Nephron (organoid): ENCODE results near the gene GRIK3.

ENCODE experiments used
- H3K27ac Mint-ChIP-seq, 3 experiments: 2 replicates each; pipeline ENCODE4 v1.8.0; 2020; ENCODE audit warnings: mixed read lengths in 3 of 3, mild to moderate bottlenecking in 2 of 3, moderate library complexity in 1 of 3
- H3K27me3 Mint-ChIP-seq: 2 replicates; pipeline ENCODE4 v1.8.0; 2021; ENCODE audit warnings: low read depth, mild to moderate bottlenecking, moderate library complexity, mixed read lengths
- H3K36me3 Mint-ChIP-seq: 2 replicates; pipeline ENCODE4 v1.8.0; 2020; ENCODE audit warnings: low read depth, mixed read lengths
- H3K4me1 Mint-ChIP-seq: 2 replicates; pipeline ENCODE4 v1.8.0; 2020; ENCODE audit warnings: mixed read lengths
- H3K4me3 Mint-ChIP-seq, 3 experiments: 2 replicates each; pipeline ENCODE4 v1.8.0; 2020; ENCODE audit warnings: mild to moderate bottlenecking in 3 of 3, mixed read lengths in 3 of 3, moderate library complexity in 2 of 3
- H3K9me3 Mint-ChIP-seq: 2 replicates; pipeline ENCODE4 v1.8.0; 2020; ENCODE audit warnings: mixed read lengths
- CTCF ChIP-seq, 3 experiments: fragments of 200-600 bp; sonication (generic); IDR thresholded peaks; one replicate each; pipeline ENCODE4 v1.5.0; 2021; ENCODE audit warnings: antibody characterized with exemption in 3 of 3; ENCODE audit not compliant: unreplicated experiment in 3 of 3

The GRIK3 gene

GRCh38 chr1:37002898-37003297 is 31.4 kb downstream of the GRIK3 start:
- H3K4me1 Mint-ChIP-seq, result no peaks in the 10 kb centered on the region
- H3K4me3 Mint-ChIP-seq, result no peak overlapping the region
- H3K27me3 Mint-ChIP-seq, result peaks cover 65% of the 10 kb centered on the region
- H3K9me3 Mint-ChIP-seq, result no peaks in the 10 kb centered on the region
- no peak for TF ChIP-seq CTCF (IDR thresholded peaks at IDR 0.05; ENCODE audit: unreplicated experiment in 3 of 3)
- H3K27ac Mint-ChIP-seq, result no peak overlapping the region
- H3K36me3 Mint-ChIP-seq, result no peaks in the 10 kb centered on the region

DNA sequence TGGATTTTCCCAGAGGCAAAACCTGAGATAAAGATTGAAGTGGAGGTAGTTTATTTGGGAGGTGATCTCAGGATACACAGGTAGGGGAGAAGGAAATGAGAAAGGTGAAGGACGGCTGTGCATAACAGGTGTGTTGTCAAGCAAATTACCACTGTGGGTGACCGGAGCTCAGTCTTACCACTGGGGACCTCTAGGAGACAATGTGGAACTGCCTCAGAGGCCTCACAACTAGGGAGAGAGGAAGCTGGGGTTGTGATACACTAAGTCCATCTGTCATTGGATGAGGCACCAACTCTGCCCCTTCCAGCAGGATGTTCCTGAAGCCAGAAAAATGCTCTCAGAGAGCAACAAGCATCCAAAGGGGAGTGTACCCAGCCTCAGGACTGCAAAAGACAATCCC is 32.6 kb downstream of the GRIK3 start:
- Mint-ChIP-seq H3K4me3 (no peak overlapping the region), H3K27me3 (peaks cover 57% of the 10 kb centered on the region), H3K4me1 (no peaks in the 10 kb centered on the region), H3K9me3 (no peaks in the 10 kb centered on the region), H3K27ac (no peak overlapping the region), H3K36me3 (no peaks in the 10 kb centered on the region)
- TF ChIP-seq CTCF (IDR thresholded peaks at IDR 0.05; ENCODE audit: unreplicated experiment in 3 of 3), result no peak

GRCh38 chr1:36996106-36996505 is 38.2 kb downstream of the GRIK3 start:
- Mint-ChIP-seq H3K27ac (no peak overlapping the region), H3K27me3 (peaks cover 51% of the 10 kb centered on the region), H3K4me3 (no peak overlapping the region), H3K9me3 (no peaks in the 10 kb centered on the region), H3K4me1 (no peaks in the 10 kb centered on the region), H3K36me3 (no peaks in the 10 kb centered on the region)
- TF ChIP-seq CTCF (IDR thresholded peaks at IDR 0.05; ENCODE audit: unreplicated experiment in 3 of 3), result no peak

- Mint-ChIP-seq H3K4me1 (no peaks in the 10 kb centered on the region), H3K27ac (no peak overlapping the region), H3K36me3 (no peaks in the 10 kb centered on the region), H3K4me3 (no peak overlapping the region), H3K9me3 (no peaks in the 10 kb centered on the region), H3K27me3 (peaks cover 55% of the 10 kb centered on the region)
- TF ChIP-seq CTCF (IDR thresholded peaks at IDR 0.05; ENCODE audit: unreplicated experiment in 3 of 3), result no peak
Measured at GRCh38 chr1:36994868-36995267, 39.4 kb downstream of the GRIK3 start.

DNA sequence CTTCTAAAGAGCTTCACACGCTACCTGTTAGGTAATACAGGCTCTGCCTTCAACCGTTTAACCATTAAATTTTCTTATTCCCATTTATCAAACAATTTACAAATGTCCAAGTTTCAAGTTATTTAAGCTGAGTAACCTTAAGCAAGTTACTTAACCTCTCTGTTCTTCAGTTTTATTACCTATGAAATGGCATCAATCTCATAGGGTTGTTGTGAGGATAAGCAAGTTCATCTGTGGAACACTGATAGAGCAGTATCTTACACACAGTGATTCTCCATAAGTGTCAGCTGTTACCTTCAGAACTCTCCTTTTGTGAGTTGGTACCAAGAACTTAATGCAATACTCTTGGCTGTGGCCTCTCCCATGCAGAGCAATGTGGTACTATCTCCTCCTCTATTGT is 40.0 kb downstream of the GRIK3 start:
- no peak for TF ChIP-seq CTCF (IDR thresholded peaks at IDR 0.05; ENCODE audit: unreplicated experiment in 3 of 3)

DNA sequence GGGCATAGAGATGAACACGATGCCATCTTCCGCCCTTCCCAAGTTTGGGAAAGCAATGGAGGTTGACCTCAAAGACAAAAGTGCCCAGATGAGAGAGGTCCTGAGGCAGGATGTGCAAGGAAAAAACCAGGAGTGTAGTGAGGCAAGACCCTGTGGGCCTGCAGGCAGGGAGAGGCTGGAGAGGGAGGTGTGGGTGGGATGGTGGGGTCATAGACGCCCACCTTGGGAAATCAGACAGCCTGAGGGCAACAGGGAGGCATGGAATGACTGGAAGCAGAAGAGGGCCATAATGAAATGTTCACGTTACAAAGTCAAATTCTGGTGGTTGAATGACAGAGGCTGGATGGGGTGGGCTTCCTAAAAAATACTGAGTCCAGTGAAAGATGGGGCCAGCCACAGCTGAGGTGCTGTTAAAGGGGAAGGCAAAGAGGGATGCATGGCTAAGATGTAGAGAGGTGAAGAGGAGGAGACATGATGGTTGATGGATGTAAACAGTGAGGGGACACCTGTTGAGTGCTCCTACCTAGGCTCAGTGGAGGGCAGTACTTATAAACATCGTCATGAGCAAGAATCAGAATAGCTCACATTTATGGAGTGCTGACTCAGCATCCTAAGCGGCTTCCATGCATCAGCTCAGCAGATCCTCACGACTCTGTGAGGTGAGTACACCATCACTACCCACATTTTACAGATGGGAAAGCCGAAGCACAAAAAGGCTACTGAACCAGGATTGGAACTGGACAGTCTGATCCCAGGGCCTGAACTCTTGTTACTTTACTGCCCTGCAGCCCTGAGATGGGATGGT is 42.0 kb downstream of the GRIK3 start:
- H3K27me3 Mint-ChIP-seq, result peaks cover 49% of the 10 kb centered on the region
- no peak overlapping the region for H3K27ac Mint-ChIP-seq
- H3K36me3 Mint-ChIP-seq, result no peaks in the 10 kb centered on the region
- no peak overlapping the region for H3K4me3 Mint-ChIP-seq
- no peak for TF ChIP-seq CTCF (IDR thresholded peaks at IDR 0.05; ENCODE audit: unreplicated experiment in 3 of 3)
- no peaks in the 10 kb centered on the region for H3K4me1 Mint-ChIP-seq
- no peaks in the 10 kb centered on the region for H3K9me3 Mint-ChIP-seq

More for the DNA sequence above, 40.0 kb downstream of the GRIK3 start:
- H3K36me3 Mint-ChIP-seq, result no peaks in the 10 kb centered on the region
- H3K27ac Mint-ChIP-seq, result no peak overlapping the region
- H3K27me3 Mint-ChIP-seq, result peaks cover 51% of the 10 kb centered on the region
- H3K9me3 Mint-ChIP-seq, result no peaks in the 10 kb centered on the region
- no peak overlapping the region for H3K4me3 Mint-ChIP-seq
- H3K4me1 Mint-ChIP-seq, result no peaks in the 10 kb centered on the region
